Neural progenitor cell (in vitro differentiated cells): ENCODE measurements around the gene LRRC1. TPM values are rescaled to one million over a fixed set of nuclear protein-coding genes. Genes with fewer than 3 reads are reported as not detected.

Source experiments
- DNase-seq: peaks from one replicate; pipeline ENCODE4 v3.0.0-alpha.2; 2016; ENCODE audit warnings: low spot score
- H2AFZ ChIP-seq: fragments of 200-600 bp; sonication (generic); replicated peaks from 2 replicates; pipeline ENCODE4 v1.6.1; 2016; ENCODE audit warnings: antibody characterized with exemption
- H3F3A ChIP-seq: fragments of 200-600 bp; sonication (generic); 2 replicates; pipeline ENCODE4 v1.6.1; 2016; ENCODE audit warnings: antibody characterized with exemption, low read depth
- H3K27ac ChIP-seq: fragments of 200-600 bp; sonication (generic); 2 replicates; pipeline ENCODE4 v1.5.1; 2016; ENCODE audit warnings: mild to moderate bottlenecking
- H3K27me3 ChIP-seq: fragments of 200-600 bp; sonication (generic); 2 replicates; pipeline ENCODE4 v1.6.1; 2016; ENCODE audit warnings: mild to moderate bottlenecking, moderate library complexity
- H3K36me3 ChIP-seq: fragments of 200-600 bp; sonication (generic); 2 replicates; pipeline ENCODE4 v1.5.1; 2016
- H3K4me1 ChIP-seq: fragments of 200-600 bp; sonication (generic); 2 replicates; pipeline ENCODE4 v1.6.1; 2016; ENCODE audit warnings: mixed run types
- H3K4me2 ChIP-seq: fragments of 200-600 bp; sonication (generic); 2 replicates; pipeline ENCODE4 v1.6.1; 2016
- H3K4me3 ChIP-seq: fragments of 200-600 bp; sonication (generic); 2 replicates; pipeline ENCODE4 v1.5.1; 2016
- H3K79me2 ChIP-seq: fragments of 200-600 bp; sonication (generic); 2 replicates; pipeline ENCODE4 v1.6.1; 2016; ENCODE audit warnings: low read depth
- H3K9ac ChIP-seq: fragments of 200-600 bp; sonication (generic); 2 replicates; pipeline ENCODE4 v1.6.1; 2016
- H3K9me3 ChIP-seq: fragments of 200-600 bp; sonication (generic); 2 replicates; pipeline ENCODE4 v1.5.1; 2016; ENCODE audit warnings: low read depth
- H4K20me1 ChIP-seq: fragments of 200-600 bp; sonication (generic); 2 replicates; pipeline ENCODE4 v1.6.1; 2016; ENCODE audit warnings: low read depth
- H3K27ac Mint-ChIP-seq: 3 replicates; pipeline ENCODE4 v1.8.0; 2021; ENCODE audit warnings: mixed read lengths
- H3K27me3 Mint-ChIP-seq: 2 replicates; pipeline ENCODE4 v1.8.0; 2022; ENCODE audit warnings: low read depth, mild to moderate bottlenecking, inconsistent platforms, moderate library complexity, mixed read lengths; ENCODE audit not compliant: insufficient read depth
- H3K36me3 Mint-ChIP-seq: 3 replicates; pipeline ENCODE4 v1.8.0; 2021; ENCODE audit warnings: mixed read lengths
- H3K4me1 Mint-ChIP-seq: 3 replicates; pipeline ENCODE4 v1.8.0; 2021; ENCODE audit warnings: mixed read lengths
- H3K4me3 Mint-ChIP-seq: 3 replicates; pipeline ENCODE4 v1.8.0; 2021; ENCODE audit warnings: mild to moderate bottlenecking, moderate library complexity, mixed read lengths
- H3K9me3 Mint-ChIP-seq: 3 replicates; pipeline ENCODE4 v1.8.0; 2020; ENCODE audit warnings: mixed read lengths
- EZH2 ChIP-seq: fragments of 200-600 bp; sonication (generic); IDR thresholded peaks from 2 replicates; pipeline ENCODE4 v1.6.1; 2017; ENCODE audit warnings: antibody characterized with exemption, mild to moderate bottlenecking, moderate library complexity
- EZH2phosphoT487 ChIP-seq: fragments of 200-600 bp; sonication (generic); IDR thresholded peaks from 2 replicates; pipeline ENCODE4 v1.6.1; 2017; ENCODE audit warnings: antibody characterized with exemption
- total RNA-seq: library from RNA; depleted of rRNA; stranded (reverse); fragments of >200 nt; gene quantifications from 2 replicates; pipeline ENCODE4 v1.2.3, GENCODE V29; 2015; ENCODE audit warnings: low replicate concordance
- TF ChIP-seq, protein P1 (sequence below): fragments of 200-600 bp; sonication (generic); IDR thresholded peaks from 2 replicates; pipeline ENCODE4 v1.5.1; 2017; ENCODE audit warnings: antibody characterized with exemption, mild to moderate bottlenecking

LRRC1 gene
- total RNA-seq, 1 donor from 2014 or later = 14.0 TPM

DNA sequence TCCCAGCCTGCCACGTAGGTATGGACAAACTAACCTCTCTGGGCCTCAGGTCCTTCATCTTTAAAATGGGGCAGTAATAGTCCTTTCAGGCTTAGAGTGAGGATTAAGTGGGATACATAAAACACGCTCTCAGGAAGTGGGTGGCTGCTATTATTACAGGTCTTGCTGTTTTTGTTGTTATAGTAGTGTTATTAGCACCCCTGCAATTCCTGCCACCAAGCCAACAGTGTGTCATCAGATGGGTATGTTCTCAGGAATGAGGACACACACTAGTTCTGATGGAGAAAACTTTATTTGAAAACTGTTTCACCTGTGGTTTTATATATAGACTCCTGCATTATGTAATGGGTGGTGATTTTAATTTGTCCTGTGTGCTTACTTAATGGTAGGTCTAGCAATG, 131.7 kb downstream of the LRRC1 start:
- Mint-ChIP-seq H3K4me1 (peaks cover 7% of the 10 kb centered on the region), H3K27me3 (no peaks in the 10 kb centered on the region), H3K9me3 (peaks cover 6% of the 10 kb centered on the region), H3K27ac (no peak overlapping the region), H3K36me3 (peaks cover 7% of the 10 kb centered on the region), H3K4me3 (no peak overlapping the region)
- no peaks in the 10 kb centered on the region for H4K20me1 ChIP-seq
- H3K79me2 ChIP-seq = no peaks in the 10 kb centered on the region
- no peaks in the 10 kb centered on the region for H3K4me1 ChIP-seq
- H3K9me3 ChIP-seq = no peaks in the 10 kb centered on the region
- no peak overlapping the region for H3K9ac ChIP-seq
- no peak overlapping the region for H3K4me2 ChIP-seq
- no peak overlapping the region for H3K27ac ChIP-seq
- no peaks in the 10 kb centered on the region for H3F3A ChIP-seq
- H3K27me3 ChIP-seq = no peaks in the 10 kb centered on the region
- H3K36me3 ChIP-seq = no peaks in the 10 kb centered on the region
- H3K4me3 ChIP-seq = no peak overlapping the region
- no peak for DNase-seq
- H2AFZ ChIP-seq = no peak overlapping the region
- TF ChIP-seq EZH2 (no peak), EZH2phosphoT487 (no peak)
- TF ChIP-seq, protein P1, sequence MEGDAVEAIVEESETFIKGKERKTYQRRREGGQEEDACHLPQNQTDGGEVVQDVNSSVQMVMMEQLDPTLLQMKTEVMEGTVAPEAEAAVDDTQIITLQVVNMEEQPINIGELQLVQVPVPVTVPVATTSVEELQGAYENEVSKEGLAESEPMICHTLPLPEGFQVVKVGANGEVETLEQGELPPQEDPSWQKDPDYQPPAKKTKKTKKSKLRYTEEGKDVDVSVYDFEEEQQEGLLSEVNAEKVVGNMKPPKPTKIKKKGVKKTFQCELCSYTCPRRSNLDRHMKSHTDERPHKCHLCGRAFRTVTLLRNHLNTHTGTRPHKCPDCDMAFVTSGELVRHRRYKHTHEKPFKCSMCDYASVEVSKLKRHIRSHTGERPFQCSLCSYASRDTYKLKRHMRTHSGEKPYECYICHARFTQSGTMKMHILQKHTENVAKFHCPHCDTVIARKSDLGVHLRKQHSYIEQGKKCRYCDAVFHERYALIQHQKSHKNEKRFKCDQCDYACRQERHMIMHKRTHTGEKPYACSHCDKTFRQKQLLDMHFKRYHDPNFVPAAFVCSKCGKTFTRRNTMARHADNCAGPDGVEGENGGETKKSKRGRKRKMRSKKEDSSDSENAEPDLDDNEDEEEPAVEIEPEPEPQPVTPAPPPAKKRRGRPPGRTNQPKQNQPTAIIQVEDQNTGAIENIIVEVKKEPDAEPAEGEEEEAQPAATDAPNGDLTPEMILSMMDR = no peak

DNA sequence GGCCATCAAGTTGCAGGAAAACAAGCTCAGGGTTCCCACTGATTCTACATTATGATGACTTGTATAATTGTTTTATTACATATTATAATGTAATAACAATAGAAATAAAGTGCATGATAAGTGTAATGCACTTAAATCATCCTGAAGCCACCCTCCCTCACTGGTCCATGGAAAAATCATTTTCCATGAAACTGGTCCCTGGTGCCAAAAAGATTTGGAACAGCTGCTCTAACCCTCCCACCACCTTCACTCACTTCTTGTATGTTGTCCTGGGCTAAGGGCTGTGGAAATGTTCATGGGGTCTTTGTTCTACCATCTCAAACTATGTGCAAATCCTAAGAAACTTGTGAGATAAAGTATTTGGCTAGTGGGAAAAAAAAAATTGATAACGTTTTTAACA, 133.8 kb downstream of the LRRC1 start:
- H3K27ac Mint-ChIP-seq = no peak overlapping the region
- H3K4me3 ChIP-seq = no peak overlapping the region
- no peak overlapping the region for H3K27ac ChIP-seq
- no peak overlapping the region for H3K4me3 Mint-ChIP-seq
- no peaks in the 10 kb centered on the region for H3K4me1 ChIP-seq
- no peaks in the 10 kb centered on the region for H3K36me3 ChIP-seq
- H3K9me3 Mint-ChIP-seq = peaks cover 6% of the 10 kb centered on the region
- DNase-seq = no peak
- no peaks in the 10 kb centered on the region for H3F3A ChIP-seq
- no peak overlapping the region for H2AFZ ChIP-seq
- H3K36me3 Mint-ChIP-seq = peaks cover 2% of the 10 kb centered on the region
- no peaks in the 10 kb centered on the region for H4K20me1 ChIP-seq
- H3K9ac ChIP-seq = no peak overlapping the region
- H3K79me2 ChIP-seq = no peaks in the 10 kb centered on the region
- H3K27me3 ChIP-seq = no peaks in the 10 kb centered on the region
- H3K4me2 ChIP-seq = no peak overlapping the region
- TF ChIP-seq EZH2phosphoT487 (no peak), EZH2 (no peak)
- TF ChIP-seq, protein P1 = no peak
- no peaks in the 10 kb centered on the region for H3K9me3 ChIP-seq
- peaks cover 3% of the 10 kb centered on the region for H3K4me1 Mint-ChIP-seq
- no peaks in the 10 kb centered on the region for H3K27me3 Mint-ChIP-seq

DNA sequence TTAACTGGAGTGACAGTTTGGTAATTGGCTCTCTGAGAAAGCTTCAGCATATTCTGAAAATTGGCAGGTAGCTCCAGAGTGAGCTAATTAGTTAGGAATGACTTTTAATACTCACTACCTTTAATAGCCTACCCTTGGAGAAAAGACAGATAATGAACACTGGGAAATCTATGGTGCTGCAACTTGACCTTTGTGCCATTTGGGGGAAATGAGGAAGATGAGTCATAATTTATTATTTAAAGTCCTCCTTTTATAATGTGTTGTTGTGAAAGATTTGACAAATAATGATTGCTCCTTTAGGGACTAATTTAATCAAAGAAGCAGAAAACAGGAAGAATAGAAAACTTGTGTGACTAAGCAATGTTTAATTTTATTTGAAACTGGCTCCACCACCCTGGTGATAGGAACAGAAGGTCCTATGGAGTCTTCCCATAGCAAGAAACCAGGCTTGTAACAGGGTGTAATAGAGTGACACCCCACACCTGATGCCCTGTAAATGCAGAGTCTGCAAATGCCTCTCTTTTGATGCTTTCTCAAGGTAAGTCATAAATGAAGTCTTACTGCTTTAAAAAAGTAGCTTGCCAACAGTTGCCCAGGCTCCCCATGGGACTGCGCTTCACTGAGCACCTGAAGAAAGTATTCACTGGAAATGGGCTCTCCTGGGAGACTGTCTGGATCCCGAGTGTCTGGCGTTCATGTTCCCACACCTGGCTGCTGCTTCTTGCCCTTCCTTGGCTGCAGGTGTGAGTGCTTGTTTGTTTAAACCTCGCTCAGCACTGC, 134.4 kb downstream of the LRRC1 start:
- TF ChIP-seq, protein P1 = no peak
- TF ChIP-seq EZH2 (no peak), EZH2phosphoT487 (no peak)
- H3K4me3 Mint-ChIP-seq = no peak overlapping the region
- no peaks in the 10 kb centered on the region for H3F3A ChIP-seq
- no peak overlapping the region for H3K4me2 ChIP-seq
- H3K9me3 Mint-ChIP-seq = peaks cover 6% of the 10 kb centered on the region
- H3K27ac ChIP-seq = no peak overlapping the region
- no peak overlapping the region for H3K4me3 ChIP-seq
- H2AFZ ChIP-seq = no peak overlapping the region
- no peaks in the 10 kb centered on the region for H3K27me3 ChIP-seq
- H3K36me3 ChIP-seq = no peaks in the 10 kb centered on the region
- no peaks in the 10 kb centered on the region for H3K27me3 Mint-ChIP-seq
- H3K79me2 ChIP-seq = no peaks in the 10 kb centered on the region
- H3K9ac ChIP-seq = no peak overlapping the region
- no peaks in the 10 kb centered on the region for H3K9me3 ChIP-seq
- H3K4me1 Mint-ChIP-seq = peaks cover 3% of the 10 kb centered on the region
- no peak overlapping the region for H3K27ac Mint-ChIP-seq
- peaks cover 2% of the 10 kb centered on the region for H3K36me3 Mint-ChIP-seq
- H3K4me1 ChIP-seq = no peaks in the 10 kb centered on the region
- no peaks in the 10 kb centered on the region for H4K20me1 ChIP-seq
- no peak for DNase-seq
